OCI-M2 (cell line): ENCODE results near the gene ATP11A.

Experiments
- DNase-seq: peaks from one replicate; lab custom pipeline; 2025; ENCODE audit not compliant: unreplicated experiment; lab: John Stamatoyannopoulos, UW

Gene ATP11A

DNA sequence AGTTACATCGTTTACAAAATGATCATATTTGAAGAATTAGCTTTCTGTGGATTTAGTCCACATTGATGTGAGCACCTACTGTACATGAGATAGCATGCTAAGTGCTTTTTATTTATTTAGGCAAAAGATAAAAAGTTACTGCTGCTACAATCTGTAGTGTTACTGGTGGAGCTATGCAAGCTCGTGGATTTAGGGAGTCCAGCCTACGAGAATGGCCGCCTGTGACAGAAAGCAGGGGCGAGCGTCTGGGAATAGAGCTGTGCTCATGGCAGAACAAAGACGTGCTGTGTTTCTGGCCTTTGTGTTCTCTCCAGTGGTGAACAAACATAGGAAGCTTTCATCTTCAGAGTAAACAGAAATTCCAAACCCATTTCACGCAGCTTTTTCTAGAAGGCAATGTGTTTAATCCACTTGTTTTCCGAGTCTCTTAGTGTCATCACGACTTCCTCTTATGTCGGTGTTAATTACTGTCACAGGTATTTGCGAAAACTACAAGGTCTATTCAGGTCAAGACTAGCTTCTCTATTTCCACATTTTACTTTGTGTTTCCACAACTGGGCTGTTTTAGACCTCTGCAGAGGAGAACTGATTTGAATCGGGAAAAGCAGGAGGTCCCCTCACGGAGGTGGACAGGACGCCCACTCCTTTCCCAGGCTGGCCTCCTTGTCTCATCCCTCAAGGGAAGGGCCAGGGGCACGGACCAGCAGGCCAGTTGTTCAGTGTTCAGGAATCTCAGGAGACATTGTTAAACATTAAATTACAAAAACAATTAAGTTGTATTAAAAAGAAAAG lies 67.3 kb downstream of the ATP11A start:
- no peak for DNase-seq

DNA sequence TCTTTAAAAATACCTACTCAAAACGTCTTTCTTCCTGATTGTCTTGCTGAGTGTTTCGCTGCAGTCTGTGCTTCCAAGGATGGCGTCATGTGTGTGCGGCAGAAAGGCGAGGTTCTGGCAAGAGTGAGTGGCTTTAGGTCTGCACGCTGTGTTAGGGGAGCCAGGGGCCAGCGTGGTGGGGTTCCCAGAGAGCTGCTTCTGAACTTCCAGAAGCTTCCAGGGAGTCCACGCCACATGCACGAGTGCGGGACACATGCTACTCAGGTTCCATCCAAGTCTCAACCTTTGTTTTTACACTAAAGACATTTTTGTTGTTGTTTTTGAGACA lies 67.9 kb downstream of the ATP11A start:
- DNase-seq, result no peak

DNA sequence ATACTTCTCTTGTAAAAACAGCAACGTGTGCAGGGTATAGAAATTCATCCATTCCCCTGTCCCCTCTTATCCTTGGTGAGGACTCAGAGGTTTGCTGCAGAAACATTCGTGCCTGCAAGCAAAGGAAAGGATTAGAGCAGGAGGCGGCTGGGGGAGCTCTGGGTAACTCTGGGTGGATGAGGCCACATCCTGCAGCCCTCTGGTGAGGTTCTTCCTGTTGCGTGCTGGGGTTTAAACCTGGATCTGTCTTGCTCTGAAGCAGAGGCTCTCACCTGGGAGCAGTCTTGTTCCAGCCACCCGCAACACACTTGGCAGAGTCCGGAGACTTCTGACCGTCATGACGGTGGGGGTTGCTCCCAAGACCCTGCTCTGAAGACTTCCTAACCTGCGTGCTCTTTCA lies 69.2 kb downstream of the ATP11A start:
- DNase-seq, result no peak

DNA sequence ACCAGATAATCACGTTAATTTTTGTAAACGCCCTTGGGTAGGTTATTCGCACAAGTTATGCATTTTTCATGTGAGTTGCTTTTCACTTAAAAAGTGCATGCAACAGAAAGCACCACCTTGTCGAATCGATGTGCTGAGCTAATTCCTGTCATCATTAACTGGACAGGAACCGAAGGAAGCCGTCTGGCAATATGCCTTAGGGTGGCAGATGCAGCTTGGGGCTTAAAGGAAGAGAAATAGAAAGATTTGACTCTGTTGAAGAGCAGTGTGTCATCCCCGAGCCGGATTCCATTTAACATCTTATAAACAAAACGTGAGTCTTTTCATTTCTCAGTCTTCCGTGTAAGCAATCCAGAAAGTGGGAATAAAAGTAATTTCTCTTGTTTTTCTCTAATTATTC lies 70.0 kb downstream of the ATP11A start:
- no peak for DNase-seq

DNA sequence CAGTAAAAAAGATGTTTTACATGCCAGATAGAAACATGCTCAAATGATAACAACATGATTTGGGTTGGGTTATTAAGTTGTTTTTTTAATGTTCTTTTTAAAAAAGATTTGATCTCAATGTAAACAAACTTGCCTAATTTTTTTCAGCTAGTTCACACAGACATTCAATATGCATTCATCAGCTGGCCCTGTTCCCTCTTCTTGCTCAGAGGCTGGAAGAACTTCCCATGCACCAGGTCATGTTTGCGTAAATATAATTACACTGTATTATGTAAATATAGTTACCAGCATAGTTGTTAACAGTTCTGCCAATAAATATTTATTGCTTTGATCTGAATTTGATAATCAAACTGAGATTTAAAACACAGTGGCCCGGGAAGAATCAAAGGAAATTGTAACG lies 70.6 kb downstream of the ATP11A start:
- no peak for DNase-seq

DNA sequence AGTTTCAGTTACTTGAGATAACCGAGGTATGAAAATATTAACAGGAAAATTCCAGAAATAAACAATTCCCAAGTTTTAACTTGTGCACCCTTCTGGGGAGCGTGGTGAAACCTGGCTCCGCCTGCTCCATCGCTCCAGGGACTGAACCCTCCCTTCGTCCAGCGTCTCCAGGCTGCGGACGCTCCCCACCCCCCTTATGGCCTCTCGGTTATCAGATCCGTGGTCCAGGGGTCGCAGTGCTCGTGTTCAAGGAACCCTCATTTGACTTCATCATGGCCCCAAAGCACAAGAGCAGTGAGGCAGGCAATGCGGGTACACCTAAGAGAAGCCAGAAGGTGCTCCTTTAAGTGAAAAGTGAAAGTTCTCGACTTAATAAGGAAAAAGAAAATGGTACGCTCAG lies 71.1 kb downstream of the ATP11A start:
- DNase-seq, result no peak

- no peak for DNase-seq
Observed at GRCh38 chr13:112761701-112762689, 72.2 kb downstream of the ATP11A start.

DNA sequence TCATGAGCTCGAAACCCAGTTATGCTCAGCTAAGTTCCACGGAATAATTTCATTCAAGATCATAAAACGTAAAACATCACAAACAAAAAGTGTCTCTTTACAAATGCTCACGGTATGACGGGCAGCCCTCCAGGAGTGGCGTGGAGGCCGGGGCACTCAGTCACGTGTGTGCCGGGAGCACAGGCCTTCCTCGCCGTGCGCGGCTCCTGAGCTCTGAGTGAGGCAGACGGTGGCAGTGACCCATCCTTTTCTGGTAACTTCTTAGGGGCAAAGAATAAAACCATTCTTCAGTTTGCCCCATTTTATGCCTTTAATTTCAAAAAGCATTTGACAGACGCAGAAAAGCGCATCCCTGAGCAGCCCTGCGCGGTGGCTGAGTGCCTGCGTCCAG lies 72.8 kb downstream of the ATP11A start:
- no peak for DNase-seq

DNA sequence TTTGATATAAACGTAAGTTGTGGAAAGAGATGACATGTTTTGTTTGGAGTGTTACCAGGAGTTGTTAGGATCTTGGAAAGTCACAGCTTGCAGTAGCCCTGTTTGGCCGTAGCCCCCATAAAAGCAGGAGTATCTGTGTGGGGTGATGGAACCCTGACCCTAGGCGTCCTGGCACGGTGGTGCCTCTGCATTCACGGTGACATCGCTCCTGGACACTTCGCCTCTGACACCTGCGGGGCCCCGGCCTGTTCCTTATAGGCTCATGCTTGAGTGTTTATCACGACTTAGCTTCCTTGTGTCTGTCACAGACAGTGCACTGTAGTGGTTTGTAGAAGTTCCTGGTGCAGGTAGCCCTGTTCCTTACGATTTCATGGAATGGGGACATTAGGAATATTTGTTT lies 74.2 kb downstream of the ATP11A start:
- no peak for DNase-seq

DNA sequence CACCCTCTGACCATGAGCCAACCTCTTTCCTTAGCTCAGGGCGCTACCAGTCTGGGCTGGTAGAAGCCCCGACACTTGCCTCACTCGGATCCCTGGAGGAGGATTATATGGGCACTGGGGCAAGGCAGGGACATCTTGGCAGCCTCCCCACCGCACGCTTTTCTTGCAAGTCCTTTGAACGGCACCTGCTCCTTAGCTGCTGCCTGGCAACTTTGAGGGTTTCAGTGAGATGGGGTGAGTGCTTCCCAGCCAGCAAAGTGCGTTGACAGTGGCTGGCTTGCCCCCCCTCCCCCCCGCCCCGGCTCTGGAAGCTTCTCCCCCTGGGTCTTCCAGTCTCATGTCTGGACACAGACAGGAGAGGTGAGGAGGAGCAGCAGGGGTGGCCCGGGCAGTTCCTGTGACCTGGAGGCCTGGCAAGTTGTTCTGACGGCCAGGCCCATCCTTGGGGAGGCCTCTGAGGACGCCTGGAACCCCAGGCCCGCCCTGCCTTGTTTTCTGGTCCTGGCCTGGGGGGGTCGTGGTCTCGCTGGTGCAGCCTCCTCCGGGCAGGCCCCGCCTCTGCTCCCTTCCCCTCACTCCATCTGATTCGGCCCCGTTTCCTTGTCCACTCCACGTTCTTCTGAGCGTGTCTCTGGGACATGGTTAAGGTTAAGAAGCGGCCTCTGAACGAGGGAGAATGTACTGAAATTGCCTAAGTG lies 75.2 kb downstream of the ATP11A start:
- DNase-seq, result no peak

- no peak for DNase-seq
Observed at GRCh38 chr13:112765731-112766130, 75.9 kb downstream of the ATP11A start.

- no peak for DNase-seq
Observed at GRCh38 chr13:112766336-112766735, 76.5 kb downstream of the ATP11A start.

- DNase-seq, result no peak
Observed at GRCh38 chr13:112767506-112768471, 78.0 kb downstream of the ATP11A start.

DNA sequence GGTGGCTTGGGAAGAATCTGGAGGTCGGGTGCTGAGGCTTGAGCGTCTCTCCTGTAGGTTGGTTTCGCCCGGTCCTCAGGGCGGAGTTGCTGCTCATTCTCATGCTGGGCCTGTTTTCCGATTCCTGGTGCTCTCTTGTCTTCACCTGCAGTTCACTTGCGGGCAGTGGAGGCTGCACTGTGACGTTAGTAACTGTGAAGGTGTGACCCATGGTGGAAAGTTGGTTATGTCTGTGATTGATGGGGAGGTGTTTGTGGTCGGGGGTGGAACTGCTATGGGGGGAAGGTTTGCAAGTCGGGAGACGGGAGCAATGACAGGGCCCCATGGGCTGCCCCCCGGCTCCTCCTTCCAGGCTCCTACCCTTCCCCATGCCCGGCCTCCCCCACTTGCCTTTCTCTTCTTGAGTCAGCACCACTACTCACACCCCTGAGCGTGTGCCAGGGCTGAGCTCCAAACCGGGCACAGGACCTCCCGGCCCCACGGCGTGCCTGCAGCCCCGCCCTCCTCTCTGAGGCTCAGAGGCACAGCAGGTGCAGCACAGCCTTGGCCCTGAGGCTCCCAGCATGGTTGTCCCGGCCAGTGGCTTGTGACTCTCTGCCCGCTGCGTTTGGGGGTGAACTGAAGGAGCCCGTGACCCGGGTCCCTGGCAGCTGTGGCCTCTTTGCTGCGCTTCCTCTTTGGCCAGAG lies 79.1 kb downstream of the ATP11A start:
- no peak for DNase-seq

- no peak for DNase-seq
Observed at GRCh38 chr13:112769615-112770014, 79.8 kb downstream of the ATP11A start.

DNA sequence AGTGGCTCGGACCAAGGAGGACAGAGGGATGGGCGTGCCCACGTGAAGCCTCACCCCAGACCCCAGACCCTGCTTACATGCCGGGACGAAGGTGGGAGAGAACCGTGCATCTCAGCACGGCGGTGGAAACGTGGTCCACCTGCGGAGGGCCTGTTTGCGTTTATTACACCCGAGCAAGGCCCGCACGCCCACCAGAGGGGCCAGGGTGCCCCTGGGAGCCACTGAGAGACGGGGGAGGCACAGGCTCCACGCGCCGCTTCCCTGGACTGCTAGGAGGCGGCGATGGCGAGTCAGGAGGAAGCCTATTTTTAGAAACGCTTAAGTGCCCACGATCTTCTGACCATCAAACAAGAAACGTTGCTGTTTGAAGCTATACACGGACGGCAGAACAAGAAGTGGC lies 80.7 kb downstream of the ATP11A start:
- DNase-seq, result no peak

DNA sequence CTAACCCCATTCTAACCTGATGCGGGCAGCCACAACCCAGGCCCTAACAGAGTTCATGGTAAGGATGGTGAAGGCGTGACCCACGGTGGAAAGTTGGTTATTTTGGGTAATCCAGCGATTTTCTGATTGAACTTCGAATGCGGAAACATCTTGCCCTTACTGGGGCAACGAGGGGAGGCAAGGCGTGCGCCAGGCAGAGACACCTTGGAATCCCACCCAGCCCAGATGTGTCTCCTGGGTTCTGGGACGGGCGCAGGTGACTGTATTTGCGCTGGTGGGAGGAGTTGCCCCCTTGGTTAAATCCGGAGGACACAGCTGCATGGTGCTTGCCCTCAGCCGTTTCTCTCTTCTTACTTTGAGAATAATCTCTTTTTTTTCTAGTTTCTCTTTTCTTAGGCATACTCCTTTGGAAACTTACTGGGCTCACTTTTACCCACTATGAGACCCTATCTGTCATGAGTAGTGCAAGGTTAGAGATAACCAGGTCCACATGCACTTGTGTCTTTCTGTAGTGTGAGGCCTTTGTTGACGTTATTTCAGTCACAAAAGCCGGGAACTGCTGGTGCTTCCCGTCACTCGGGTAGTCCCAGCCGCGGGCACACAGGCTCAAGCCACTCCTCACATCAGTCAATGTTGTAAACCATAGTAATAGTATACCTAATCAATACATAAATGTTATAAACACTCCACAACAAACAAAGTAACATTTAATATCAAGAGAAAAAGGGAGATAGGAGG lies 81.5 kb downstream of the ATP11A start:
- no peak for DNase-seq

DNA sequence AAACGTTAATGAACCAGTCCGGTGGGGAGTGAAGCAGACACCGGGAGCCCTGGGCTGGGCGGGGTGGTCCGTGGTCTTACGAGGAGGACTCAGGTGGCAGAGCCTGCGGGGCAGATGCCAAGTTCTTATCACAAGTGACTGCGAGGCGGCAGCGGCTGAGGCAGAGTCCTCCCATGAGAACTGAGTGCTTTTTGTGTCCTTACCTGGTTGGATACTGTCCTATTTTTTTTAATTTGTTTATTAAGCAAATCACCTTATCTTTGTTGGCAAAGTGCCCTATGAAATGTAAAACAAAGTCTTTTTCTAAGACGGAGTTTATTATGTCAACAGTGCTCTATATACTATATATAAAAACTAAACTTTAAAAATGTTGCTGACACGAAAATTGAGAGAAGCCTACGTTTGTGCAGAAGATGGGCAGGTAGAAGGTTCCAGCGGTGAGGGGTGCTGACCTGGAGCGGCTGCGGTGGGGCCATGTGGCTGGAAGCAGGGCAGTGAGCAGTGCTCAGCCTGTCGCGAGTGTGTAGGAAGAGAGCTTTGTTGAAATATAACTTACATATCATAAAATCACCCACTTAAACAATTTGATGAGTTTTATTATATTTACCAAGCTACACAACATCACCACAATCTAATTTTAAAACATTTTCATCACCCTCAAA lies 82.2 kb downstream of the ATP11A start:
- no peak for DNase-seq

DNA sequence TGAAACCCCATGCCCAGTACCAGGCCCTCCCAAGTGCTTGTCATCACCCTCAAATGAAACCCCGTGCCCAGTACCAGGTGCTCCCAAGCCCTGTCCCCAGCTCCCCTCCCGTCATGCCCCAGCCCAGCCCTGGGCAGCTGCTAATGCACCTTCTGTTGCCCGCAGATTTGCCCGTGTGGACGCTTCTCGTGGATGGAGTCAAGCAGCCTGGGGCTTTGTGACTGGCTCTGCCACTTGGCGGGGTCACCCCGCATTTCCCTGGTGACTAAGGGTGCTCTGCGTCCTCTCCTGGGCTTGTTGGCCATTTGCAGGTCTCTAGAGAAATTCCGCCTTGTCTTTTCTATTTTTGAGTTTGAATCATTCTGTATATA lies 82.7 kb downstream of the ATP11A start:
- no peak for DNase-seq
